Measurements from ENCODE around the gene USP1. TPM values are rescaled to one million over a fixed set of nuclear protein-coding genes. Genes with fewer than 3 reads are reported as not detected.

USP1 gene
- 28.0 and 30.2 TPM in 2 replicates for total RNA-seq (2014; rRNA removed; shearing (Covaris generic); ENCODE audit: low replicate concordance)

- in situ Hi-C loops (cut with HindIII; ENCODE audit: low pct_unique_long_range_greater_than_20kb, low sequenced_read_pairs) = no loop called here
- DNase-seq (ENCODE audit: low read depth) = peak; percentile 100
Measured at GRCh38 chr1:62436466-62437272, at the start of gene USP1. USP1 (plus strand) TSS chr1:62437049; CDS start chr1:62439868, 2,819 bp downstream.

GRCh38 chr1:62389531-62389930, 47.3 kb upstream of the USP1 start:
- no peak for DNase-seq (ENCODE audit: low read depth)
- in situ Hi-C loops (cut with HindIII; ENCODE audit: low pct_unique_long_range_greater_than_20kb, low sequenced_read_pairs) = no loop called here

- in situ Hi-C loops (cut with HindIII; ENCODE audit: low pct_unique_long_range_greater_than_20kb, low sequenced_read_pairs) = no loop called here
- DNase-seq (ENCODE audit: low read depth) = no peak
Measured at GRCh38 chr1:62390071-62390470, 46.8 kb upstream of the USP1 start.

GRCh38 chr1:62391369-62391971, 45.4 kb upstream of the USP1 start:
- DNase-seq (ENCODE audit: low read depth) = no peak
- in situ Hi-C loops (cut with HindIII; ENCODE audit: low pct_unique_long_range_greater_than_20kb, low sequenced_read_pairs) = no loop called here

- no peak for DNase-seq (ENCODE audit: low read depth)
- in situ Hi-C loops (cut with HindIII; ENCODE audit: low pct_unique_long_range_greater_than_20kb, low sequenced_read_pairs) = no loop called here
Measured at GRCh38 chr1:62392951-62393350, 43.9 kb upstream of the USP1 start.

GRCh38 chr1:62394646-62395045, 42.2 kb upstream of the USP1 start:
- no peak for DNase-seq (ENCODE audit: low read depth)
- in situ Hi-C loops (cut with HindIII; ENCODE audit: low pct_unique_long_range_greater_than_20kb, low sequenced_read_pairs) = no loop called here

- in situ Hi-C loops (cut with HindIII; ENCODE audit: low pct_unique_long_range_greater_than_20kb, low sequenced_read_pairs) = no loop called here
- DNase-seq (ENCODE audit: low read depth) = no peak
Measured at GRCh38 chr1:62395291-62395690, 41.6 kb upstream of the USP1 start.

GRCh38 chr1:62396871-62397270, 40.0 kb upstream of the USP1 start:
- DNase-seq (ENCODE audit: low read depth) = no peak
- in situ Hi-C loops (cut with HindIII; ENCODE audit: low pct_unique_long_range_greater_than_20kb, low sequenced_read_pairs) = no loop called here

GRCh38 chr1:62397301-62397700, 39.5 kb upstream of the USP1 start:
- no peak for DNase-seq (ENCODE audit: low read depth)
- in situ Hi-C loops (cut with HindIII; ENCODE audit: low pct_unique_long_range_greater_than_20kb, low sequenced_read_pairs) = no loop called here

- DNase-seq (ENCODE audit: low read depth) = no peak
Measured at GRCh38 chr1:62398377-62398776, 38.5 kb upstream of the USP1 start.

GRCh38 chr1:62401034-62401760, 35.7 kb upstream of the USP1 start:
- DNase-seq (ENCODE audit: low read depth) = no peak
- in situ Hi-C loops (cut with HindIII; ENCODE audit: low pct_unique_long_range_greater_than_20kb, low sequenced_read_pairs) = no loop called here

More at GRCh38 chr1:62398377-62398776, 38.5 kb upstream of the USP1 start:
- in situ Hi-C loops (cut with HindIII; ENCODE audit: low pct_unique_long_range_greater_than_20kb, low sequenced_read_pairs) = no loop called here

GRCh38 chr1:62405247-62405646, 31.6 kb upstream of the USP1 start:
- in situ Hi-C loops (cut with HindIII; ENCODE audit: low pct_unique_long_range_greater_than_20kb, low sequenced_read_pairs) = no loop called here
- DNase-seq (ENCODE audit: low read depth) = no peak

GRCh38 chr1:62406576-62406975, 30.3 kb upstream of the USP1 start:
- no peak for DNase-seq (ENCODE audit: low read depth)
- in situ Hi-C loops (cut with HindIII; ENCODE audit: low pct_unique_long_range_greater_than_20kb, low sequenced_read_pairs) = no loop called here

GRCh38 chr1:62407398-62408009, 29.3 kb upstream of the USP1 start:
- peak; percentile 26 for DNase-seq (ENCODE audit: low read depth)
- in situ Hi-C loops (cut with HindIII; ENCODE audit: low pct_unique_long_range_greater_than_20kb, low sequenced_read_pairs) = no loop called here

GRCh38 chr1:62415687-62416086, 21.2 kb upstream of the USP1 start:
- no peak for DNase-seq (ENCODE audit: low read depth)
- in situ Hi-C loops (cut with HindIII; ENCODE audit: low pct_unique_long_range_greater_than_20kb, low sequenced_read_pairs) = no loop called here

- in situ Hi-C loops (cut with HindIII; ENCODE audit: low pct_unique_long_range_greater_than_20kb, low sequenced_read_pairs) = no loop called here
- DNase-seq (ENCODE audit: low read depth) = no peak
Measured at GRCh38 chr1:62417351-62417999, 19.4 kb upstream of the USP1 start.

GRCh38 chr1:62420214-62420613, 16.6 kb upstream of the USP1 start:
- in situ Hi-C loops (cut with HindIII; ENCODE audit: low pct_unique_long_range_greater_than_20kb, low sequenced_read_pairs) = no loop called here
- DNase-seq (ENCODE audit: low read depth) = no peak

GRCh38 chr1:62423580-62424242, 13.1 kb upstream of the USP1 start:
- DNase-seq (ENCODE audit: low read depth) = no peak
- in situ Hi-C loops (cut with HindIII; ENCODE audit: low pct_unique_long_range_greater_than_20kb, low sequenced_read_pairs) = no loop called here
